K562 (cell line): ENCODE measurements around the gene VARS1. TPM values are rescaled to one million over a fixed set of nuclear protein-coding genes. Genes with fewer than 3 reads are reported as not detected.
A peak's percentile ranks its signal among the peaks of the same experiment; 100 is the strongest.

Experiments
- ATAC-seq: fragments of 200-7000 bp; cut with Tn5 transposase; 3 replicates; pipeline ENCODE4 v1.9.1; 2020; ENCODE audit warnings: moderate library complexity
- BruUV-seq: library from RNA; stranded (reverse); fragments of 400-500 nt; replicated peaks from 2 replicates; lab custom pipeline; 2021; lab: Mats Ljungman, UMichigan
- CTCF ChIA-PET: fragments of 300-600 bp; formaldehyde crosslinking; extraction: SDS; loops from one replicate; lab custom pipeline; 2021; ENCODE audit warnings: low intra/inter-chr PET ratio; lab: Yijun Ruan, JAX
- POLR2A ChIA-PET: fragments of 300-600, 350-650 bp; sonication (Branson Sonifier 250); formaldehyde crosslinking; extraction: SDS; loops from one replicate; lab custom pipeline; 2021; ENCODE audit warnings: antibody characterized with exemption, inconsistent platforms; lab: Yijun Ruan, JAX
- DNase-seq, 4 experiments: peaks; one replicate each; pipeline versions ENCODE4 v3.0.0 to v3.0.0-alpha.2; 2011 to 2018; ENCODE audit warnings: low spot score in 3 of 4, mixed read lengths in 3 of 4; ENCODE audit errors: extremely low read depth in 1 of 4
- FAIRE-seq: peaks from 2 replicates; lab custom pipeline; 2011; peaks lifted over from hg19 to GRCh38; lab: Jason Lieb, UNC
- H2AFZ ChIP-seq: 2 replicates; pipeline ENCODE4 v1.6.0; 2011; ENCODE audit warnings: low read depth, low read length, control low read depth, inconsistent platforms
- H3K27ac ChIP-seq: fragments of 200-600 bp; 3 replicates; pipeline ENCODE4 v1.8.0; 2011; ENCODE audit warnings: low read depth, mild to moderate bottlenecking, control low read depth, inconsistent platforms, low read length, moderate library complexity, mixed read lengths; ENCODE audit errors: extremely low read depth
- H3K27me3 ChIP-seq, 2 experiments: fragments of 300-600 bp in 1 of 2; 2 replicates in 1 of 2; 3 replicates in 1 of 2; pipeline versions ENCODE4 v1.6.0 to v1.8.0; 2011; ENCODE audit warnings: inconsistent platforms in 2 of 2, low read length in 2 of 2, mild to moderate bottlenecking in 1 of 2, mixed read lengths in 1 of 2, moderate library complexity in 1 of 2; ENCODE audit not compliant: control insufficient read depth in 2 of 2, insufficient read depth in 2 of 2
- H3K36me3 ChIP-seq: fragments of 300-600 bp; 3 replicates; pipeline ENCODE4 v1.8.0; 2011; ENCODE audit warnings: mild to moderate bottlenecking, low read length, inconsistent platforms; ENCODE audit not compliant: control insufficient read depth, insufficient read depth
- H3K4me1 ChIP-seq, 2 experiments: fragments of 200-600 bp in 1 of 2; replicated peaks in 1 of 2; 2 replicates in 1 of 2; 3 replicates in 1 of 2; pipeline versions ENCODE4 v1.5.1 to v1.8.0; 2011; ENCODE audit warnings: inconsistent platforms in 2 of 2, low read length in 2 of 2, mild to moderate bottlenecking in 1 of 2, mixed read lengths in 1 of 2, moderate library complexity in 1 of 2; ENCODE audit not compliant: control insufficient read depth in 2 of 2, insufficient read depth in 2 of 2
- H3K4me2 ChIP-seq: 2 replicates; pipeline ENCODE4 v1.6.1; 2011; ENCODE audit warnings: low read length, control low read depth, inconsistent platforms, mixed read lengths; ENCODE audit not compliant: insufficient read depth
- H3K4me3 ChIP-seq: fragments of 200-600 bp; sonication (generic), shearing (Covaris generic); 2 replicates; pipeline ENCODE4 v1.5.1; 2016; ENCODE audit warnings: control low read depth, inconsistent platforms
- H3K79me2 ChIP-seq: fragments of 200-600 bp; 3 replicates; pipeline ENCODE4 v1.8.0; 2011; ENCODE audit warnings: low read length, inconsistent platforms; ENCODE audit not compliant: control insufficient read depth, insufficient read depth
- H3K9ac ChIP-seq, 2 experiments: 2 replicates each; pipeline versions ENCODE4 v1.6.0 to v1.6.1; 2011; ENCODE audit warnings: low read depth in 2 of 2, low read length in 2 of 2, control low read depth in 1 of 2, inconsistent platforms in 1 of 2, mild to moderate bottlenecking in 1 of 2, mixed read lengths in 1 of 2; ENCODE audit not compliant: insufficient read depth in 1 of 2
- H3K9me1 ChIP-seq: one replicate; pipeline ENCODE4 v1.6.0; 2011; ENCODE audit warnings: inconsistent platforms, mild to moderate bottlenecking, low read length, moderate library complexity; ENCODE audit not compliant: control insufficient read depth, insufficient read depth
- H3K9me3 ChIP-seq: replicated peaks from 2 replicates; pipeline ENCODE4 v1.5.1; 2011; ENCODE audit warnings: low read depth, low read length, inconsistent platforms; ENCODE audit not compliant: control insufficient read depth, insufficient read depth
- H4K20me1 ChIP-seq: replicated peaks from 2 replicates; pipeline ENCODE4 v1.6.1; 2011; ENCODE audit warnings: low read length, inconsistent platforms, mixed read lengths; ENCODE audit not compliant: control insufficient read depth, insufficient read depth
- ARID1B ChIP-seq: fragments of 450-650 bp; IDR thresholded peaks from 2 replicates; pipeline ENCODE4 v1.6.1; 2016; ENCODE audit warnings: antibody characterized with exemption, mild to moderate bottlenecking, inconsistent platforms
- ETV6 ChIP-seq, 3 experiments: fragments of 150-350 bp in 1 of 3; sonication (generic) in 1 of 3; formaldehyde crosslinking in 1 of 3; IDR thresholded peaks; 2 replicates each; pipeline versions ENCODE4 v1.6.1 to v1.8.0; 2014 to 2022; ENCODE audit warnings: borderline replicate concordance in 2 of 3, low read depth in 2 of 3, antibody characterized with exemption in 1 of 3, low read length in 1 of 3, mild to moderate bottlenecking in 1 of 3, missing genetic modification reagents in 1 of 3
- POLR2G ChIP-seq: fragments of 200-400 bp; formaldehyde crosslinking; IDR thresholded peaks from 2 replicates; pipeline ENCODE4 v1.6.1; 2017; ENCODE audit warnings: low read depth, mild to moderate bottlenecking, antibody characterized with exemption, low read length, moderate library complexity
- RBFOX2 ChIP-seq: fragments of 200-400 bp; formaldehyde crosslinking; IDR thresholded peaks from 2 replicates; pipeline ENCODE4 v1.6.1; 2017; ENCODE audit warnings: low read depth, mild to moderate bottlenecking, low read length, moderate library complexity
- RBM14 ChIP-seq: fragments of 200-400 bp; formaldehyde crosslinking; IDR thresholded peaks from 2 replicates; pipeline ENCODE4 v1.6.1; 2018; ENCODE audit warnings: low read depth, mild to moderate bottlenecking, low read length, moderate library complexity, borderline replicate concordance; ENCODE audit not compliant: insufficient read depth
- SMC3 ChIP-seq: conservative IDR thresholded peaks from 2 replicates; pipeline ENCODE4 v1.6.1; 2011; ENCODE audit warnings: low read depth, low read length, improper control_type of control experiment; ENCODE audit not compliant: insufficient read depth
- TRIM28 ChIP-seq: fragments of 450-650 bp; IDR thresholded peaks from 2 replicates; pipeline ENCODE4 v1.6.1; 2017
- ZBTB7A ChIP-seq: IDR thresholded peaks from 2 replicates; pipeline ENCODE4 v1.6.1; 2011; ENCODE audit warnings: low read depth, mild to moderate bottlenecking, low read length, moderate library complexity, borderline replicate concordance; ENCODE audit not compliant: control insufficient read depth
- ZNF124 ChIP-seq: sonication (generic); formaldehyde crosslinking; IDR thresholded peaks from 2 replicates; pipeline ENCODE4 v1.8.1; 2022; ENCODE audit warnings: missing genetic modification reagents
- ZNF274 ChIP-seq: IDR thresholded peaks from 2 replicates; pipeline ENCODE4 v1.6.1; 2011; ENCODE audit warnings: low read depth, mild to moderate bottlenecking, low read length, moderate library complexity, borderline replicate concordance
- ZNF384 ChIP-seq: IDR thresholded peaks from 2 replicates; pipeline ENCODE4 v1.6.1; 2012; ENCODE audit warnings: low read depth, low read length, improper control_type of control experiment
- WGBS: fragments of 100-300 bp; shearing (Covaris generic); methylation state at CpG from one replicate; pipeline ENCODE4 v1.1.6; 2016; ENCODE audit warnings: low coverage, mixed read lengths; ENCODE audit not compliant: insufficient coverage; ENCODE audit errors: missing lambda C conversion rate; 5-methylcytosine and 5-hydroxymethylcytosine counted together
- in situ Hi-C: fragments of 300-500 bp; cut with MboI; formaldehyde crosslinking; loops from 4 replicates; pipeline ENCODE4 v1.15.0; 2018; ENCODE audit warnings: inconsistent platforms, mixed read lengths
- intact Hi-C: fragments of 100-400 bp; cut with micrococcal nuclease; formaldehyde crosslinking; loops from 2 replicates; pipeline ENCODE4 v1.14.2; 2022
- polyA plus RNA-seq, 8 experiments: library from polyadenylated mRNA; depleted of rRNA in 4 of 8; stranded (reverse) in 5 of 8; unstranded in 3 of 8; fragments of >200 nt; fragmentation: Nextera tagmentation in 2 of 8; fragmentation: Illumina TruSeq in 1 of 8; extraction: Ambion mirVana in 2 of 8; extraction: Trizol in 1 of 8; gene quantifications; 2 replicates each; pipeline versions ENCODE4 v1.2.1 to v1.2.3, GENCODE V29; 2011 to 2014; ENCODE audit warnings: inconsistent platforms in 1 of 8, missing spikeins in 1 of 8
- total RNA-seq, 7 experiments: library from RNA; depleted of rRNA in 6 of 7; stranded (reverse); fragments of >200 nt in 6 of 7; fragmentation: Illumina TruSeq in 2 of 7; extraction: Trizol in 2 of 7; gene quantifications; 2 replicates each; pipeline versions ENCODE4 v1.2.1 to v1.2.3, GENCODE V29; 2011 to 2021; ENCODE audit warnings: low replicate concordance in 1 of 7
- TF ChIP-seq, protein P1 (sequence below): fragments of 450-650 bp; IDR thresholded peaks from 2 replicates; pipeline ENCODE4 v1.6.1; 2018; ENCODE audit not compliant: partially characterized antibody

The VARS1 gene
- total and polyA plus RNA-seq, 9 of the 15 experiments (the other 6 are each of a cell fraction or from before 2014, with no cell fraction given) = 2.9 to 488 (median 130) TPM

DNA sequence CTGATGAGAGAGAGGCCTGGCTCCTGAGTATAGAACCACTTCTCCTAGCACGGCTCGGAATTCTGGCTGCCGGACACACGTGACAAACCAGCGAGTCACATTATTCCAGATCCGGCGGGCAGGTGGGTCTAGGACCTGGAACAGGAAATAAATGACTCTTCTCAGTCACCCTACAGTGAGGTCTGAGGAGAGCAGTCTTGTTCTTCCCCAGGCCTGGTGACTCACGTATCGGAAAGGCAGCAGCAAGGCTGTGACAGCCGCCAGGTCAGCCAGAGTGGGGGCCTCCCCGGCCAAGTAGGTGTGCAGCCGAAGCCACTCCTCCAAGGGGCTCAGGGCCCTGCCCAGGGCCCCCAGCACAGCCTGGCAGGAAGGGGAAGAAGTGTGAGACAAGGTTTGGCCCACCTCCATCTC, 2.8 kb downstream of the VARS1 start (continued):
- TF ChIP-seq TRIM28 = no peak
- TF ChIP-seq POLR2G = 0 out of 2 replicates have a peak, but pooled peaks have one; percentile 17
- TF ChIP-seq RBM14 = 0 out of 2 replicates have a peak, but pooled peaks have one; percentile 39
- no peak for TF ChIP-seq ZNF384

DNA sequence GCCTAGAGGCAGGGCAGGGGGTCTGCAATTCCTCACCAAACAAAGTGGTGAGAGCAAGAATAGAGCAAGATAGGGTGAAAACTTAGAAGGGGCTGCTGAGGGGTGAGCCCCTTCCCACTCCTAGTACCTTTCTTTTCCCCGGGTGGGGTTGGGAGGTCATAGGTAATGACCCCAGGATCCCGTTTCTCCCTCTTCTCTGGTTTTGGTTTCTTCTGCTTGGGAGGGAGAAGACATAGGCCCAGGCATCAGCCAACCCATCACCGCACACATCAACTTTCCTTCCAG, 3.5 kb downstream of the VARS1 start:
- Histone ChIP-seq H3K9me1 (no peaks in the 10 kb centered on the region), H3K4me1 (peaks cover 17 to 44% of the 10 kb centered on the region in 2 experiments), H3K4me2 (no peak overlapping the region), H3K27ac (0 out of 3 replicates have a peak overlapping the region, but pooled peaks have one; percentile 28), H3K4me3 (no peak overlapping the region), H2AFZ (no peak overlapping the region), H4K20me1 (0 out of 2 replicates have a peak, but pooled peaks cover 3% of the 10 kb centered on the region), H3K27me3 (no peaks in the 10 kb centered on the region), H3K9ac (peak overlapping the region in 1 of 2 experiments; percentile 80; a peak in 2 of 4 replicates), H3K9me3 (no peaks in the 10 kb centered on the region), H3K79me2 (peaks cover 59% of the 10 kb centered on the region), H3K36me3 (peaks cover 70% of the 10 kb centered on the region)
- intact Hi-C loops = no loop called here
- FAIRE-seq (no peak), ATAC-seq (no peak), DNase-seq (peak in 3 of 4 experiments; percentile 17 to 18 (median 17))
- BruUV-seq = no TSS peak
- TF ChIP-seq ZNF274 = no peak
- no peak for TF ChIP-seq ETV6 (IDR thresholded peaks at IDR 0.05; ENCODE audit: borderline replicate concordance in 1 of 2, low read depth in 2 of 2, low read length in 1 of 2)
- TF ChIP-seq ETV6 (CRISPR knock-in tag; IDR thresholded peaks at IDR 0.05; ENCODE audit: borderline replicate concordance) = no peak
- no peak for TF ChIP-seq ARID1B
- no peak for TF ChIP-seq RBFOX2
- TF ChIP-seq ZNF124 = no peak
- TF ChIP-seq SMC3 = no peak
- TF ChIP-seq ZBTB7A = 0 out of 2 replicates have a peak, but pooled peaks have one; percentile 14
- TF ChIP-seq, protein P1, sequence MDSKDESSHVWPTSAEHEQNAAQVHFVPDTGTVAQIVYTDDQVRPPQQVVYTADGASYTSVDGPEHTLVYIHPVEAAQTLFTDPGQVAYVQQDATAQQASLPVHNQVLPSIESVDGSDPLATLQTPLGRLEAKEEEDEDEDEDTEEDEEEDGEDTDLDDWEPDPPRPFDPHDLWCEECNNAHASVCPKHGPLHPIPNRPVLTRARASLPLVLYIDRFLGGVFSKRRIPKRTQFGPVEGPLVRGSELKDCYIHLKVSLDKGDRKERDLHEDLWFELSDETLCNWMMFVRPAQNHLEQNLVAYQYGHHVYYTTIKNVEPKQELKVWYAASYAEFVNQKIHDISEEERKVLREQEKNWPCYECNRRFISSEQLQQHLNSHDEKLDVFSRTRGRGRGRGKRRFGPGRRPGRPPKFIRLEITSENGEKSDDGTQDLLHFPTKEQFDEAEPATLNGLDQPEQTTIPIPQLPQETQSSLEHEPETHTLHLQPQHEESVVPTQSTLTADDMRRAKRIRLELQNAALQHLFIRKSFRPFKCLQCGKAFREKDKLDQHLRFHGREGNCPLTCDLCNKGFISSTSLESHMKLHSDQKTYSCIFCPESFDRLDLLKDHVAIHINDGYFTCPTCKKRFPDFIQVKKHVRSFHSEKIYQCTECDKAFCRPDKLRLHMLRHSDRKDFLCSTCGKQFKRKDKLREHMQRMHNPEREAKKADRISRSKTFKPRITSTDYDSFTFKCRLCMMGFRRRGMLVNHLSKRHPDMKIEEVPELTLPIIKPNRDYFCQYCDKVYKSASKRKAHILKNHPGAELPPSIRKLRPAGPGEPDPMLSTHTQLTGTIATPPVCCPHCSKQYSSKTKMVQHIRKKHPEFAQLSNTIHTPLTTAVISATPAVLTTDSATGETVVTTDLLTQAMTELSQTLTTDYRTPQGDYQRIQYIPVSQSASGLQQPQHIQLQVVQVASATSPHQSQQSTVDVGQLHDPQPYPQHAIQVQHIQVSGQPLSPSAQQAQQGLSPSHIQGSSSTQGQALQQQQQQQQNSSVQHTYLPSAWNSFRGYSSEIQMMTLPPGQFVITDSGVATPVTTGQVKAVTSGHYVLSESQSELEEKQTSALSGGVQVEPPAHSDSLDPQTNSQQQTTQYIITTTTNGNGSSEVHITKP = peak; percentile 86
- 81% methylated on average over 3 of the region's 3 CpGs for WGBS
- ChIA-PET CTCF (no interaction called here), POLR2A (interaction anchor here (0.6 to 4.8 kb wide), 14 partner anchors 13 to 1061 kb away, joined by 3 to 47 read pairs (median 4); partner anchors contain the start of genes GPANK1, HSPA1A, HSPA1L and LSM2)
- in situ Hi-C loops = no loop called here
